Measurements from ENCODE around the gene ALK. TPM values are rescaled to one million over a fixed set of nuclear protein-coding genes. Genes with fewer than 3 reads are reported as not detected.

Gene ALK
- under 1 TPM in 2 of 4 donors, not detected in 2; 0.32 to 0.42 TPM for total RNA-seq

DNA sequence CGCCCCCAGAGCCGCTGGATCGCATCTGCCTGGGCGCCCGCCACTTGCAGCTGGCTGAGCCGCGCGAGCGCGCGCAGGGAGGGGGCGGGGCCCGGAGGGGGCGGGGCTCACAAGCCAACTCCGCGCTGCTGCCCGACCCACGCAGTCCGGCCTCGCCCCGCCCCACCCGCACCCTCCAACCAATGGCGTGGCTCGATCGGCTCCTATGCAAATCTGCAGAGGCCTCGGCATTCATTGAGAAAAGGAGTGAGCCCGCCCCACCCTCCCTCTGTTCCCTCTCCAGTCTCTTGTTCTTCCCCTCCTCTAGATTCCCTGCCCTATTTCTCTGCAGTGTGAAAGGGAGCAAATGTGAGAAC lies at the start of gene ALK:
Gene ALK (minus strand): TSS at position 27 of the 356 bp plus-strand sequence. CDS start 927 bp downstream, outside the sequence.
- H3K27me3 ChIP-seq: peaks cover 83% of the 10 kb centered on the region
- 0% methylated on average over 1 of the region's 27 CpGs for WGBS
- H3K9me3 ChIP-seq: no peaks in the 10 kb centered on the region
- TF ChIP-seq, protein P1, sequence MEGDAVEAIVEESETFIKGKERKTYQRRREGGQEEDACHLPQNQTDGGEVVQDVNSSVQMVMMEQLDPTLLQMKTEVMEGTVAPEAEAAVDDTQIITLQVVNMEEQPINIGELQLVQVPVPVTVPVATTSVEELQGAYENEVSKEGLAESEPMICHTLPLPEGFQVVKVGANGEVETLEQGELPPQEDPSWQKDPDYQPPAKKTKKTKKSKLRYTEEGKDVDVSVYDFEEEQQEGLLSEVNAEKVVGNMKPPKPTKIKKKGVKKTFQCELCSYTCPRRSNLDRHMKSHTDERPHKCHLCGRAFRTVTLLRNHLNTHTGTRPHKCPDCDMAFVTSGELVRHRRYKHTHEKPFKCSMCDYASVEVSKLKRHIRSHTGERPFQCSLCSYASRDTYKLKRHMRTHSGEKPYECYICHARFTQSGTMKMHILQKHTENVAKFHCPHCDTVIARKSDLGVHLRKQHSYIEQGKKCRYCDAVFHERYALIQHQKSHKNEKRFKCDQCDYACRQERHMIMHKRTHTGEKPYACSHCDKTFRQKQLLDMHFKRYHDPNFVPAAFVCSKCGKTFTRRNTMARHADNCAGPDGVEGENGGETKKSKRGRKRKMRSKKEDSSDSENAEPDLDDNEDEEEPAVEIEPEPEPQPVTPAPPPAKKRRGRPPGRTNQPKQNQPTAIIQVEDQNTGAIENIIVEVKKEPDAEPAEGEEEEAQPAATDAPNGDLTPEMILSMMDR (IDR thresholded peaks at IDR 0.05): no peak
- TF ChIP-seq EP300 (IDR thresholded peaks at IDR 0.05) (no peak), POLR2AphosphoS5 (IDR thresholded peaks at IDR 0.05) (no peak), POLR2A (IDR thresholded peaks at IDR 0.05) (no peak)
- no peak within 1 kb of the TSS for H3K27ac ChIP-seq
- H3K36me3 ChIP-seq: no peaks in the 10 kb centered on the region
- peak within 1 kb of the TSS; percentile 43 for H3K4me3 ChIP-seq
- DNase-seq (ENCODE audit: low spot score in 2 of 2): peak; percentile 82 to 84
- peaks cover 25% of the 10 kb centered on the region for H3K4me1 ChIP-seq

DNA sequence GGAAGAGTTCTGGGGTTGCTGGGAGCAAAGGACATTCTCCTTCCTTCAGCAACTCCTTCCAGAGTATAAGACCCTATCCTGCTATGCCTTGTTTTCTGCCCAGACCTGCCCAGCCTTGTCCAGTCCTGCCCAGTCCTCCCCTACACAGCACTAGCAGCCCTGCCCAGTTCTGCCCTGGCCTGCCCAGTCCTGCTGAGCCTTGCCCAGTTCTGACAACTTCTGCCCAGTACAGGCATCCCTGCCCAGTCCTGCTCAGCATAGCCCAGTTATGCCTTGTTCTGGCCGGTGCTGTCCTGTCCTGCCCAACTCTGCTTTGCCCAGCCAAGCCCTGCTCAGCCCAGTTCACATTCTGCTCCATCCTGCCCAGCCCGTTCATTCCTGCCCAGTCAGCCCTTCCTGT lies 44.9 kb upstream of the ALK start:
- no peak for DNase-seq (ENCODE audit: low spot score in 2 of 2)
- Histone ChIP-seq H3K27me3 (peaks cover 28% of the 10 kb centered on the region), H3K27ac (no peak overlapping the region), H3K4me1 (peaks cover 6% of the 10 kb centered on the region), H3K9me3 (no peaks in the 10 kb centered on the region), H3K4me3 (no peak overlapping the region), H3K36me3 (no peaks in the 10 kb centered on the region)
- 67% methylated on average over 2 of the region's 2 CpGs for WGBS
- no peak for TF ChIP-seq POLR2AphosphoS5 (IDR thresholded peaks at IDR 0.05)
- TF ChIP-seq POLR2A (IDR thresholded peaks at IDR 0.05): no peak
- TF ChIP-seq EP300 (IDR thresholded peaks at IDR 0.05): no peak
- TF ChIP-seq, protein P1 (IDR thresholded peaks at IDR 0.05): no peak

DNA sequence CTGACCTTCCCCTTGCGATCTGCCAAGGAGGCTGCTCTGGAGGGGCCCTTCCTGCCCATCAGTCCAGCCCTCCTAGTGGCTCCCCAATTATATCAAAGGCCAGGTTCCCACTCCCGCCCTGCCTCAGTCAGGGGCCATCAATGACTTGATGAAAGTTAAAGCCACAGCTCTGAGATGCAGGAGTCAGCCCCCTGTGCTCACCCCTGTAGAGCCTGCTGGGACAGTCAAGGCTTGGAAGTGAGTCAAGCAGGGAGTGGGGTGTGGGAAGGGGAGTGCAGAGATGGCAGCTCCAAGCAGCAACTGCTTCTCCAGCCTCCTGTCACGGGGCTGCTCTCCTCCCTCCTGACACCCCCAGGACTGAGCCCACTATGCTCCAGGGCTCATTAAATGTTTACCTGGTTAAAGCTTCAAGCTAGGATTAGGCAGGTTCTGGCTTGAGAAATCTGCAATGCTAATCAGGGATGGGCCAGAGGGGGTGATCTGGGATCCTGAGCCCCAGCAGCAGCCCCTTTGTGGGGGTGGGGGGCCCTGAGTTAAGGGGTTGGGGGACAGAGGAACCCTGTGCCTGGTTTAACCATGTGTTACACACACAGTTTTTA lies 42.7 kb upstream of the ALK start:
- Histone ChIP-seq H3K4me1 (peaks cover 6% of the 10 kb centered on the region), H3K9me3 (no peaks in the 10 kb centered on the region), H3K27me3 (peaks cover 18% of the 10 kb centered on the region), H3K36me3 (no peaks in the 10 kb centered on the region), H3K27ac (no peak overlapping the region), H3K4me3 (no peak overlapping the region)
- TF ChIP-seq, protein P1 (IDR thresholded peaks at IDR 0.05): no peak
- TF ChIP-seq EP300 (IDR thresholded peaks at IDR 0.05) (no peak), POLR2A (IDR thresholded peaks at IDR 0.05) (no peak), POLR2AphosphoS5 (IDR thresholded peaks at IDR 0.05) (no peak)
- 57% methylated on average over 2 of the region's 3 CpGs for WGBS
- no peak for DNase-seq (ENCODE audit: low spot score in 2 of 2)

DNA sequence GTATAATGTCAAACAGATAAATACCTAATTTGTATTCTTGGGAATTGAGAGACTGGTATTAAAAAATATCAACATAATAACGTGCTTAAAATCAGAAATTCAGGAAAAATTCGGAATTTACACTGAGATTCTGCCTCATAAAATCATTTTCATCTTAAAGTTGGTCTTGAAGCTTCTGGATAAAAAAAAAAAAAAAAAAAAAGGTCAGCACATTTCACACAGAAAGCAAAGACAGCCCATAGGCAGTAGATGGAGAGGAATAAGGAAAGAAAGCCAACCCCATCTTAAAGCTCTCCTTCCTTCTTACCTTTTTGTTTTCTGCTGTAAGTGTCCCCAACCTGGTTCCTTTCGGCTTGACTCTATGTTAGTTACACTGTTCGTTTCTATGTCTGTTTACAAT lies 41.5 kb upstream of the ALK start:
- Histone ChIP-seq H3K36me3 (no peaks in the 10 kb centered on the region), H3K27me3 (peaks cover 24% of the 10 kb centered on the region), H3K27ac (no peak overlapping the region), H3K4me3 (no peak overlapping the region), H3K9me3 (no peaks in the 10 kb centered on the region), H3K4me1 (peaks cover 6% of the 10 kb centered on the region)
- 76% methylated on average over 4 of the region's 4 CpGs for WGBS
- TF ChIP-seq POLR2A (IDR thresholded peaks at IDR 0.05) (no peak), EP300 (IDR thresholded peaks at IDR 0.05) (no peak), POLR2AphosphoS5 (IDR thresholded peaks at IDR 0.05) (no peak)
- no peak for DNase-seq (ENCODE audit: low spot score in 2 of 2)

DNA sequence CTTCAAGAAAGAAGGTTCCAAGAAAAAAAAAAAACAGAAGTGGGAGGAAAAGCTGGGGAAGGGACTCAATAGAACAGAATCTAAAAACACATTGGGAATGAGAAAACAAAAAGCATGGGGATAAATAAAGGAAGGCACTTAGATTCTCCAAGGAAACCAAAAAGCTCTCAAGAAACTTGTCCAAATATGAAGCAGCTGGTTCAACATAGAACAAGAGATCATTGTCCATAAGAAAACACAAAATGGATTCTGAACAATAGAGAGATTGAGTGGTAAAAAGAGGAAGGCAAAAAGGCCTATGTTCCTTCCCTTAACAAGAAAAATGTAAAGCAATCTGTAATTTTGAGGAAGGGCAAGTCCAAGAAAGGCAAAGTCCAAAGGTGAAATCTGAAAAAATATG lies 32.9 kb upstream of the ALK start:
- no peak for DNase-seq (ENCODE audit: low spot score in 2 of 2)
- Histone ChIP-seq H3K9me3 (no peaks in the 10 kb centered on the region), H3K27me3 (peaks cover 9% of the 10 kb centered on the region), H3K27ac (no peak overlapping the region), H3K4me3 (no peak overlapping the region), H3K36me3 (no peaks in the 10 kb centered on the region), H3K4me1 (peaks cover 13% of the 10 kb centered on the region)
- no peak for TF ChIP-seq EP300 (IDR thresholded peaks at IDR 0.05)
- TF ChIP-seq POLR2AphosphoS5 (IDR thresholded peaks at IDR 0.05): no peak
- no peak for TF ChIP-seq POLR2A (IDR thresholded peaks at IDR 0.05)
- TF ChIP-seq, protein P1 (IDR thresholded peaks at IDR 0.05): no peak

DNA sequence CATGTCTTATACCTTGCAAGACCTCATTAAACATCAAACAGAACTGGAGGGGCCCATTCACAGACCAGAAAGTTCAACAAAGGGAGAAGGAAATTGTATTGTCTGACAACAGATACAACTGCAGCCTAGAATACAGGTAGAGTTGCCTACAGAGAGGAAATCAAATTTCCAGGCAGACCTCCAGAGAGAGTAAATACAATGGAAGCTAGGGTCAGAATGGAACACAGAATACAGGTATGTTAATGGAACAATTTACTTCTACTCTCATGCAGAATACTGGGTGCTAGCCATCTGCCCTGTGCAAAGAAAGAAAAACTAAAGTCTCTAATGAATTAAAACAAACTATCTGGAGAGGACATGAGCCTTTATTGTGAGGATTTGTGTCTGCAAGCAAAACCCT lies 31.6 kb upstream of the ALK start:
- no peak overlapping the region for H3K27ac ChIP-seq
- no peak for TF ChIP-seq POLR2AphosphoS5 (IDR thresholded peaks at IDR 0.05)
- TF ChIP-seq POLR2A (IDR thresholded peaks at IDR 0.05): no peak
- no peak for TF ChIP-seq EP300 (IDR thresholded peaks at IDR 0.05)
- TF ChIP-seq, protein P1 (IDR thresholded peaks at IDR 0.05): no peak
- H3K9me3 ChIP-seq: no peaks in the 10 kb centered on the region
- H3K27me3 ChIP-seq: peaks cover 4% of the 10 kb centered on the region
- H3K36me3 ChIP-seq: no peaks in the 10 kb centered on the region
- H3K4me1 ChIP-seq: peaks cover 13% of the 10 kb centered on the region
- no peak overlapping the region for H3K4me3 ChIP-seq
- no peak for DNase-seq (ENCODE audit: low spot score in 2 of 2)
